Stomach (tissue), 9 donors: ENCODE data around the gene GNB4. TPM values are rescaled to one million over a fixed set of nuclear protein-coding genes. Genes with fewer than 3 reads are reported as not detected.

Experiments used
- DNase-seq, 2 donors: peaks; one replicate each; pipeline versions ENCODE4 v3.0.0 to v3.0.0-alpha.2; 2013 to 2019
- H3K27ac ChIP-seq, 5 donors: fragments of 200-600 bp in 4 of 5; sonication (generic) in 4 of 5; one replicate each; pipeline ENCODE4 v1.5.1; 2013 to 2019; ENCODE audit warnings: mild to moderate bottlenecking in 1 of 5, moderate library complexity in 1 of 5
- H3K27me3 ChIP-seq, 3 donors: fragments of 200-600 bp; sonication (generic); one replicate each; pipeline ENCODE4 v1.5.1; 2017 to 2019; ENCODE audit warnings: mixed run types in 1 of 3
- H3K36me3 ChIP-seq, 4 donors: fragments of 200-600 bp; sonication (generic); 1 replicate in 3 of 4; 2 replicates in 1 of 4; pipeline ENCODE4 v1.5.1; 2016 to 2019
- H3K4me1 ChIP-seq, 4 donors: fragments of 200-600 bp; sonication (generic); one replicate each; pipeline ENCODE4 v1.5.1; 2016 to 2019
- H3K4me3 ChIP-seq, 4 donors: fragments of 200-600 bp; sonication (generic) in 3 of 4; one replicate each; pipeline ENCODE4 v1.5.1; 2016 to 2019; ENCODE audit warnings: mild to moderate bottlenecking in 1 of 4
- H3K9me3 ChIP-seq, 4 donors: fragments of 200-600 bp; sonication (generic); one replicate each; pipeline ENCODE4 v1.5.1; 2016 to 2019
- CTCF ChIP-seq, 7 experiments: fragments of 450-650 bp in 4 of 7; fragments of 200-600 bp in 3 of 7; sonication (generic) in 3 of 7; IDR thresholded peaks; one replicate each; pipeline ENCODE4 v1.5.1; 2016 to 2019; ENCODE audit warnings: antibody characterized with exemption in 7 of 7, control low read depth in 2 of 7, mild to moderate bottlenecking in 1 of 7
- EP300 ChIP-seq: sonication (generic); formaldehyde crosslinking; IDR thresholded peaks from one replicate; pipeline ENCODE4 v1.6.1; 2017; ENCODE audit warnings: antibody characterized with exemption
- POLR2A ChIP-seq, 4 donors: fragments of 450-650 bp; IDR thresholded peaks; one replicate each; pipeline ENCODE4 v1.6.1; 2016; ENCODE audit warnings: antibody characterized with exemption in 4 of 4, control low read depth in 2 of 4, mild to moderate bottlenecking in 1 of 4, moderate library complexity in 1 of 4
- POLR2AphosphoS5 ChIP-seq, 3 donors: sonication (generic); formaldehyde crosslinking; IDR thresholded peaks; one replicate each; pipeline ENCODE4 v1.6.1; 2016; ENCODE audit warnings: antibody characterized with exemption in 3 of 3
- WGBS, 5 donors: extraction: QIAGEN DNeasy Blood & Tissue Kit in 3 of 5; methylation state at CpG; one replicate each; pipeline versions ENCODE4 v1.1.5 to v1.1.7; 2013 to 2018; 5-methylcytosine and 5-hydroxymethylcytosine counted together
- intact Hi-C: fragments of 100-400 bp; cut with DNase I; formaldehyde crosslinking; loops from one replicate; pipeline ENCODE4 v1.15.1; 2023; ENCODE audit warnings: low total_unique reads
- polyA plus RNA-seq, 3 donors: library from polyadenylated mRNA; stranded (reverse); fragments of 200-250 nt; gene quantifications; one replicate each; pipeline ENCODE4 v1.2.3, GENCODE V29; 2013
- total RNA-seq, 5 donors: library from RNA; depleted of rRNA; stranded (reverse); fragments of >200 nt; gene quantifications; one replicate each; pipeline versions ENCODE4 v1.1.0 to v1.2.3, GENCODE V29; 2014 to 2016
- donor health status: healthy with polysubstance abuse.
- donor health status: Bipolar disorder and iron deficiency.
- donor health status: healthy.

The GNB4 gene
- total and polyA plus RNA-seq, 8 donors, result 3.8 to 81.3 (median 25.4) TPM

DNA sequence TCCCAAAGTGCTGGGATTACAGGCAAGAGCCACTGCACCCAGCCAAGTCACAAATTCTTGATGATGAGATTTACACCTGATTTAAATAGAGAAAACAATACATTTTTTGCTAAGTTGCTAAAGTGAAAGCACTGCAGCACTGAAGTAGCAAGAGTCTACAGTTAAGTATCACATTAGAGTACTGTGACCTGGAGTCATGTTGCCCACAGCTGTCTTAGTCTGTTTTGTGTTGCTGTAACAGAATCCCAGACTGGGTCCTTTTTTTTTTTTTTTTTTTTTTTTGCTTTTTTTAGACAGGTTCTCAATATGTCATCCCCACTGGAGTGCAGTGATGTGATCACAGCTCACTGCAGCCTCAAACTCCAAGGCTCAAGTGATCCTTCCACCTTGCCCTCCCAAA lies 23.2 kb upstream of the GNB4 start:
- no peaks in the 10 kb centered on the region for H3K36me3 ChIP-seq
- no peak overlapping the region for H3K27ac ChIP-seq
- H3K27me3 ChIP-seq, result no peaks in the 10 kb centered on the region
- H3K4me3 ChIP-seq, result no peak overlapping the region
- H3K9me3 ChIP-seq, result no peaks in the 10 kb centered on the region
- DNase-seq, result no peak
- intact Hi-C loops, result no loop called here
- TF ChIP-seq POLR2A (IDR thresholded peaks at IDR 0.05) (no peak), CTCF (IDR thresholded peaks at IDR 0.05) (no peak), EP300 (no peak), POLR2AphosphoS5 (IDR thresholded peaks at IDR 0.05) (no peak)
- H3K4me1 ChIP-seq, result no peaks in the 10 kb centered on the region

- Histone ChIP-seq H3K4me1 (no peaks in the 10 kb centered on the region), H3K4me3 (no peak overlapping the region), H3K27me3 (no peaks in the 10 kb centered on the region), H3K27ac (peak overlapping the region in 2 of 5 donors; percentile 31 to 63), H3K36me3 (no peaks in the 10 kb centered on the region), H3K9me3 (no peaks in the 10 kb centered on the region)
- WGBS, 5 donors, result 63 to 76% (median 67%) methylated on average over 4 of the region's 4 CpGs
- TF ChIP-seq POLR2A (IDR thresholded peaks at IDR 0.05) (no peak), EP300 (no peak), POLR2AphosphoS5 (IDR thresholded peaks at IDR 0.05) (no peak), CTCF (IDR thresholded peaks at IDR 0.05) (no peak)
- intact Hi-C loops, result no loop called here
- DNase-seq, result no peak
Observed at GRCh38 chr3:179473565-179473964, 22.3 kb upstream of the GNB4 start.

- peak in 1 of 2 donors; percentile 17 for DNase-seq
- H3K27ac ChIP-seq, result no peak overlapping the region
- H3K4me3 ChIP-seq, result no peak overlapping the region
- H3K36me3 ChIP-seq, result no peaks in the 10 kb centered on the region
- no peaks in the 10 kb centered on the region for H3K4me1 ChIP-seq
- 60 to 73% (median 71%) methylated on average over 19 of the region's 19 CpGs for WGBS, 5 donors
- intact Hi-C loops, result no loop called here
- TF ChIP-seq POLR2AphosphoS5 (IDR thresholded peaks at IDR 0.05), result no peak
- no peak for TF ChIP-seq CTCF (IDR thresholded peaks at IDR 0.05)
- TF ChIP-seq EP300, result no peak
- no peak for TF ChIP-seq POLR2A (IDR thresholded peaks at IDR 0.05)
- no peaks in the 10 kb centered on the region for H3K27me3 ChIP-seq
- no peaks in the 10 kb centered on the region for H3K9me3 ChIP-seq
Observed at GRCh38 chr3:179464323-179465092, 13.2 kb upstream of the GNB4 start.

DNA sequence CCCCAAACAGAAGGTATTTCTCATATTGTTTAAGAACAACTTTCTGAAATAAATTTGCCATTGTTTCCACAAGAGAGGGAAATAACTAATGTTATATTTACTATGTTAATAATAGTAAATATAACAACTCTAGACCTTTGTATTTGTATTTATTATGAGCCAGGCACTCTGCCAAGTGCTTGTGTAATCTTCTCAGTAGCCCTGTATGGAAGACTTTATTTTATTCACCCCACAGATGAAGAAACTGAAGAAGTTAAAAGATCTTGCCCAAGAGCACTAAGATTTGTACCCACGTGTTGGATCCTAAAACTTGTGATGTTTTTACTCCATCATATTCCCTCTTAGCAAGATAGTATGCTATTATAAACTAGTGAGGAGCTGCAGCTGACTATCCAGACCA lies 12.0 kb upstream of the GNB4 start:
- no peaks in the 10 kb centered on the region for H3K9me3 ChIP-seq
- no peaks in the 10 kb centered on the region for H3K27me3 ChIP-seq
- TF ChIP-seq POLR2AphosphoS5 (IDR thresholded peaks at IDR 0.05), result no peak
- TF ChIP-seq EP300, result no peak
- no peak for TF ChIP-seq CTCF (IDR thresholded peaks at IDR 0.05)
- TF ChIP-seq POLR2A (IDR thresholded peaks at IDR 0.05), result no peak
- intact Hi-C loops, result no loop called here
- H3K4me3 ChIP-seq, result no peak overlapping the region
- H3K4me1 ChIP-seq, result no peaks in the 10 kb centered on the region
- no peaks in the 10 kb centered on the region for H3K36me3 ChIP-seq
- DNase-seq, result no peak
- 29 to 38% (median 32%) methylated on average over 1 of the region's 1 CpG for WGBS, 5 donors
- H3K27ac ChIP-seq, result no peak overlapping the region
